RCC 7860 (cell line): Measurements from ENCODE around the gene SMAD6.

ENCODE experiments used
- DNase-seq: peaks from one replicate; pipeline ENCODE4 v3.0.0-alpha.2; 2015; ENCODE audit warnings: low spot score
- FAIRE-seq: peaks from 2 replicates; lab custom pipeline; 2012; peaks lifted over from hg19 to GRCh38; lab: Jason Lieb, UNC

Gene SMAD6

DNA sequence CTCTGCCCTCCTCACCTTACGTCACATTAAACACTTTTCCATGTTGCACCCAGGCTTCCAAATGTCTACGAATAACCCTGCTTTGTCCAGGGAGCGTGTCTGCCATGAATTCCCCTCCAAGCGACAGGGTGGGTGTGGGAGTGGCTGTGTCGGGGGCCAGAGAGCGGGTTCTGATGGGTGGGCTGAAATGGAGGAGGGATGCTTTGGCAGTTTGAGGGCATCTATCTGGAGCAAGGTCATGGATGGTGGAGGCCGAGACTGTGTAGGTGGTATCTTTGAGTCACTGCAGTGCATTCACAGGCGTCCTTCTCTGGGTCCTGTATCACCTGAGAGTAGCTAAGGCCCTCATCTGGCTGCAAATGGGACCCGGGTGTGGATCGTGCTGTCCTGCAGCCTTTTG, 36.6 kb downstream of the SMAD6 start:
- DNase-seq (no peak), FAIRE-seq (no peak)

DNA sequence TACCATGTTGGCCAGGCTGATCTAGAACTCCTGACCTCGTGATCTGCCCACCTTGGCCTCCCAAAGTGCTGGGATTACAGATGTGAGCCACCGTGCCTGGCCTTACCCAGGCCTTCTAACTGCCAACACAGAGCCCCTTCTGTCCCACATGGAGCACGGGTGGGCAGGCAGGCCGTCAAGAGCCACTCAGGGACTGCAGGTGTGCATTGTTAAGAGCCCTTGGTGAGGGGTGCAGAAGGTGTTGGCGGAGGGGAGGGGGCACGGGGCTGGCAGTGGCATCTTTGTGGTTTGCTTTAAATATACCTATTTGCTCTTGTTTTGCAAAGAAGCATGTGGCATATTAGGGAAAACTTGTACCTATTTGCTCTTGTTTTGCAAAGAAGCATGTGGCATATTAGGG, 37.3 kb downstream of the SMAD6 start:
- FAIRE-seq (no peak), DNase-seq (no peak)

DNA sequence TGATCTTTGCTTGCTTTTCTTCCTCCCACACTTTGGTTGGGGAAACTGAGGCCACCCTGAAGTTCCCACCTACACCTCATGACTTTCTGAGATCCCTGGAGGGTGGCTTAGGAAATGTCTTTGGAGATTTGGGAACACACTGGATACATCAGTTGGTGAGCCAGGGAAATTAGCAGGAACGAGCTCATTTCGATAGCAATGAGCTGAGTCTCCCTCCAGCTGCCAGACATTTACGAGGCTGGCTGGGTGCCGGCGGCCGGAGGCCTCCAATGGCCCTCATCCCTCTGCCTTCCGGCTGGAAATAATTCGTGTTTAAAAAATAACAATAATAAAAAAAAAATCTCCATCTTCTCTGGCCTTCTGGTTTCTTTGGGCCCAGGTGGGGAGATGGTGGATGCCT, 38.8 kb downstream of the SMAD6 start:
- no peak for FAIRE-seq
- no peak for DNase-seq

DNA sequence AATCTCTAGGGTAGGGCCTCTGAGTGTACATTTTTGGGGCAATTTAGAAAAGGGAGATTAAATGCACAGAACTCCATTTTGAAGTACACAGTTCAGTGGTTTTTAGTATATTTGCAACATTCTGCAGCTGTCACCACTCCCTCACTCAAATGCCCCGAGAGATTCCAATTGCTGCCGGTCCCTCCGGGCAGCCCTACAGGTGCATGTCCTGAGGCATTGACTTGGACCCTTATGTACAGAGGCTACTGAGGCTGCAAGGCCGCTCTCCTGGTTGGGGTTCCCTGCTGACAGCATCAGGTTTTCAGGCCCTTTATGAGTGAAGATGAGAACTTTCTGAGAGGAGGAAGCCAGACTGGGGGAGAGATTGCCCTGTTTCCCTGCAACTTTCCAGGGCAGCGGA, 39.6 kb downstream of the SMAD6 start:
- DNase-seq, result no peak
- no peak for FAIRE-seq

DNA sequence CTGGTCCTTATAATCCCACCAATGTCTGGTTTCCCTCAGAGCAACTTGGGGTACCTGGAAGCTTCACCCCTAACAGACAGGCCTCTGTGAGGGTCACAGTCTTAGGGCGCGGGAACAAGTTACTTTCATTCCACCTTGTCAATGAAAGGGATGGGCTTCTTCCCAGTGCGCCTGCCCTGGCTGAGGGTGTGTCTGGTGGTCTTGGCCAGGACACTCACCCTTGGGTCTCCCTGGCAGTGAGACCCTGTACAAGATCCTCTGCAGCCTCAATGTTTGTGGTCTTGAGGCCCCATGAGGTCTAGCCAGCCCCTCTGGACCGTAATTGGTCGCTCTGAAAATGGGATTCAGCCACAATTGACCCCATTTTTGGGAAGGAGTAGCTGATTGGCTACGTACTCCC, 40.2 kb downstream of the SMAD6 start:
- DNase-seq (no peak), FAIRE-seq (no peak)

DNA sequence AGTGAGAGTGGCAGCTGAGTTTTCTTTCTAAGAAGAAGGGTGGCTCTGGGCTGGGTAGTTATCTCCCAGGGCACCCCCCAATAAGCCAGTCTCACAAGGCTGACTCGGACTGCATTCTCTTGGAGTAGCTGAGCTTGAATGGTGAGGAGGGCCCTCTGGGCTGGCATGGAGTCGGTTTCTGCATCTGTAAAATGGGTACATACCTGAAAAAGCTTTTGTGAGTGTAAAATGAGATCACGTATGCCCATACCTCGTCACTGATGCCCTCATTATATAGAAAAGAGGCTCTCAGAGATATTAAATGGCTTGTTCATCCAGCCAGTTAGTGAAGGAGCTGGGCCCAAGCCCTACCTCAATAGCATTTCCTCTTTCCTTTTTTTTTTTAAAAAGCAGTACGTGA, 41.2 kb downstream of the SMAD6 start:
- DNase-seq (no peak), FAIRE-seq (no peak)

DNA sequence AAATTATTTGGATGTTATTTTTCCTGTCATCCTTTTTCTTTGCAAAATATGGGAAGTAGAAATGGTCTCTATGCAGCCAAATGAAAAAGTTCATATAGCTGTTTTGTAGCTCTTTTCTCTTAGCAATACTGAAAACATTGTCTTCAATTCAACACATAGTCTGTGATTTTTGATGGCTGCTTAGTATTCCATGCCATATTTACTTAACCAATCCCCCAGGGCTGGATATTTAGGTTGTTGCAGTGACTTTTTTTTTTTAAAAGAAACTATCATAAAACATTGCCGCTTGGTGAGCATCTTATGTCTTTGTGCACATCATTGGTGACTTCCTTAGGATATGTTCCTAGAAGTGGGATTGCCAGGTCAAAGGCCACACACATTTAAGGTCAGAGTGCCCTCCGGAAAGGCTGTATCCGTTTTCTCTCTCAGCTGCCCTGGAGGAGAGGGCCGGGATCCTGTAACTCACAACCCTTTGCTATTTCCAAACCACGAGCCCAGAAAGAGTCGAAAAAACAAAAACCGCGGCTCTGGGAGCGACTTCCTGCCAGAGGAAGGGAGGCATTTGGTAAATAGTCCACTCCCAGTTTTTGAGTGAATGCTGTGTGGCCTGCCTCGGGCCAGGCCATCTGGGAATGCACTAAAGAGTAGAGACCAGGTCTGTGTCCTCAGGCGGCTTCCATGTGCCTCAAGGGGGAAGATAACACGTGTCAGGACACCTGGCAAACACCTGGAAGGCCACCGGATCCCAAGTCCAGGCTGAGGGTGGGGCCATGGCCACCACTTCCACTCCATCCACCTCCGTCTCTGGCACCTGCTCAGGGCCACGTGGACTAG, 41.9 kb downstream of the SMAD6 start:
- DNase-seq (no peak), FAIRE-seq (no peak)

DNA sequence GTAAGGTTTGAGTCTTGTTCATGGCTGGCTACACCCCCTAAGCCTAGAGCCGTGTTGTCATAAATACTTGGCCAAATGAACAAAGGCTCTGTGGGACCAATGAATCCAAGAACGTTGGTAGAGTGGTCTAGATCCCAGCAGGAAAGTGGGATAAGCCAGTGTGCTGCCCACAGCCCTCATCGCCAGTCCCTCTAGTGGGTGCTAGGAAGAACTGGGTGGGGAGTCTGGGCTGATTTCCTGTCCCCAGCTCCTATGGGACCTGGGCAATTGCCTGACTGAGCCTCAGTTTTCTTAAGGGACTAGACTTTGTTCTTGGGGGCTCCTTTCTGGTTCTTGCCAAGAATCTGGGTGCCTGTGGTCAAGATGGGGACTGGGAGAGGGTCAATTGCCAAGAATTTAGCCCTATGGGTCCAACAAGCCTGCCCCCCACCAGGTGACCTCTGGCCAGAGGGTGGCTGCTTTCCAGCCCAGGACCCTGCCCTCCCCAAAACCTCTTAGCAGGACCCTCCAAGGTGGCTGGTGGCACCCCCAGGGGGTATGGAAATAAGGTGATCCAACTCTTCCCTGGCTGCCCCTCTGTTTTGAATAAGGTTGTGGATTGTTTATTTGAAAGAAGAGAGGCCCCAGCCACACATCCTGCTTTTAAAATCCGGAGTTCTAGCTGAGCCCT, 42.7 kb downstream of the SMAD6 start:
- DNase-seq (no peak), FAIRE-seq (no peak)

DNA sequence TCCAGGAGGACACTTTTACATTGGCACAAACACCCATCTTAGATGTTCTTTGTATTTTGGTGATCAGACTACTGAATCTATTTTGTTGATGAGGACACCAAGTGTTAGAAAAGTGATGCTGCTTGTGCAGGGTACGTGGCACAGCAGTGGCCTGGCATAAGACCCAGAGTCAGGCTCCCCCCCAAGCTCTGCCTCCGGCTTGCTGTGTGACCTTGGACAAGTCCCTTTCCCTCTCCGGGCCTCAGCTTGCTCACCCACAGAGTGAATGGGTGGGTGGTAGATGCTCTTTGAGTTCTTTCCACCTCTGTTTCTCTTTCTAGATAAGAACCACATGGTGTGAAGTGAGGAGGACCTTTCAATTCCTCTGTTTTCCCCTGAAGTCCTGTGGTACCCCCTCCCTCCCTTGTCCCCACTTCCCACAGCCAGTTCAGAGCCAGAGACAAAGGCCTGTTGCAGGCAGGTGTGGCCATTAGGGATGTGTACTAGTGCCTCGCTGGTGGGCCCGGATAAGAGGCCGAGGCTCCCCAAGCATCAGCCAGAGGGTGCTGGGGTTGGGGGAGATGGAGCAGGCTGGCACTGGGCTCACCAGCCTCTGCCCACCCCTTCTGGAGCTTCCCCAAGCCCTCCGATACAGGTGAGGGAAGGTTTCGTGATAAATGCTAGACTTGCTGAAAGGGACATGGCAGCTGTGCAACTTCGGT, 43.6 kb downstream of the SMAD6 start:
- FAIRE-seq (no peak), DNase-seq (no peak)

DNA sequence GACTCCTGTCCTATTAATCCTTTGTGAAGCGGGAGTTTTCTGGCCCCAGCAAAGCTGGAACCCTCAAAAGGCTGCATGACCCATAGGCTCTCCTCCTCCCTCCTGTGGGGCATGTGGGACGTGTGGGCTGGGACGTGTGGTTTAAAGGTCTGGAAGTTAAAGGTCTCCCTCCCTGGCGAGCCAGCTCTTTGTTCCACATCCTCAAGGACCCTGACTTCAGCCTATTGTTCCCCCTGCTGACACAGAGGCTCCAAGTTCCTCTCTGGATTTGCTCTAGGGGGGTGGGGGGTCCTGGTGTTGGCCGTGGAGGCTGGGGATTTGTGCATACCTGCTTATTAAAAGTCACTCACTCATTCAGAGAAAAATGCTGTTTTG, 44.2 kb downstream of the SMAD6 start:
- no peak for DNase-seq
- no peak for FAIRE-seq

DNA sequence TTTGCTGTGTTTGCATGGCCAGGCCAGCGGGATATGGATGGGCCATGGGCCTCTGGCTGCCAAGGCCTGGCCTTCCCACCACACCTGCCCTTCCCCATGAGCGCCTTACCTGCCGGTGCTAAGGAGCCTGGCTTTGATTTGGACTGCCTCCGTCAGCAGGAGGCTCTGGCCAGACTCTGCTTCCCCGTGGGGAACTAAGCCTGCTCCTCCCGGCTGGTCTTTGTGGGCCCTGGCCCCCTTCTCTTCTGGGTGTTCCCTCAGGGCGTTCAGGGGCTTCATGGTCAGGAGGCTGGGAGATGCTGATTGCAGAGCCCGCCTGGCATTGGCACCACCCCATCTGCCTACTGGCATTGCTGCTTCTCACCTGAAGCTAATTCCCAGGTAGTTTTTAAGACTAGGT, 45.2 kb downstream of the SMAD6 start:
- DNase-seq, result no peak
- FAIRE-seq, result no peak

DNA sequence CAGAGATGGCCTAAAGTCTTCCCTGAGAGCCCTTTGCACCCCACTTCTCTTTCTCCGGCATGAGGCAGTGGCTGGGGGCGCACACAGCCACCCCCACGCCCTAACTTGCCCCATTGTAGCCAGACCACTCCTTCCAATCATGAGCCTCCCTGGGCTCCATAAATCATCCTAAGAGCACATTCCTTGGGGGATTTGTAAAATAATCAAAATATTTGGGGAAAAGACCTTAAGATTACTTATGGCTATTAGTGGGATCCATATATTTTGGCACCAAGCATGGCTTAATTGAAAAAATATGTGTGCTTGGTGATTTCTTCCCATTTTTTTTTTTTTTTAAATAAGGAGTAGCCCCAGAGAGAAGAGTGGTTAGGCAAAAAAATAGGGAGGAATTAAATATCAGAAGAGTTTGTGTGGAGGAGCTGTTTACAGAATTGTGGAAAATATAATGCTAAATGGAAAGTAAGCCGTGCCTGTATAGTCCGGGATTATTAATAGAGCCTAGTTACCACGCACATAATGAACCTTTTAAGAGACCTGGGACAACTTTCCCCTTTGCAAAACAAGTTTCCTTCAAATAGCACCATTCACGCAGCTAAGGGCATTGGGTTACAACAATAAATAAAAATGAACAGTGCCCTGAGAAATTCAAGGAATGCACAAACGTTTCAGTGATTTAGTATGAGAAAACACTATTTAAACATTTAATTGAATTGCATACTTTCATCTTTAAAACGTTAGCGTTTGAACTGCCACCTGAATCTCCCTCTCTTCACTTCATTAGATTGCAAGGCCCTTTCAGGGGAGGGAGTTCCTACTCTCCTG, 46.1 kb downstream of the SMAD6 start:
- no peak for DNase-seq
- no peak for FAIRE-seq

DNA sequence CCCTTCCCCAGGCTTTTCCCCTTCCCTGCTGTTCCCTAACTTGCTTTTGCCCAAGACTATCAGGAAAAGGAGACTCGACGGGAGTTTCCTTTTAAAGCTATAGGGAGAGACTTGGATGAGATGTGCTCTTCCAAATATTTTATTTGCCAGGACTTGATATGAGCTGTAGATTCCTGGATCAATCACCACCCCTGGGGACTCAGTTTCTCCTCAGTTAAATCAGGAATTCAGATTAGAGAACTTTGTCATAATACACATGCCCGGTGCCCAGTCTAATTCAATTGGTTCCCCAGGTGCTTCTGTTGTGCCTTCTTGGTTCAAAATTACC, 46.6 kb downstream of the SMAD6 start:
- FAIRE-seq (no peak), DNase-seq (no peak)

DNA sequence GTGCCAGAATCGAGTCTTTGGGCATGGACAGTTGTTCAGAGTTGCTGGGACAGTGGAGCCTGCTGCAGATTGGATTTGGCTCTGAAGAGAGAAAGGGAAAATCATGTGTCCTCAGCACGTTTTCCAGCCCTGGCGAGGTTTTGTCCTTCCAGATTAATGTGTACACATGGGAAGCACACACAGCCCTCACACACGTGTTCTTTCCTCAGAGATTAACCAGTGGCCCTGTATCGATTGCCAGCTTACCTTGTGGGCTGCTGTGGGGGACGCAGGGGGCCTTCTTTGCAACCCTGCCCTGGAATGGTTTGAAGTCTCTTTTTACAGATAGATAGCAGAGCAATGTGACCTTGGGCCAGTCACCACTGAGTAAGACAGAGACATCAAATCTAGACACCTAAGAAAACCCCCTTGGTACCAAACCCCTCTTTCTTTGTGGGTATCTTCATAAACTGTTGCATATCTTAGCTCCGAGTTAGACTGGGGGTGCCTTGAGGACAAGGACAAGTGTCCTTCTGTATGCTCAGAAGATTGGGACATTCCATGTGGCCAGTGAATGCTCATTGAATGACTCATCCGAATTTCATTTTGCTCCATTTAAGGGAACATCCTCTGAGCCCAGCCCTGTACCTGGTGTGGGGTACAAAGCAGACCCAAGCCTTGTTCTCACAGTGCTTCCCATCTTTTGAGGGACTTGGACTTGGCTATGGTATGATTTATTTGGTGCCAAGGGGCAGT, 48.0 kb downstream of the SMAD6 start:
- DNase-seq (peak; percentile 36), FAIRE-seq (no peak)

DNA sequence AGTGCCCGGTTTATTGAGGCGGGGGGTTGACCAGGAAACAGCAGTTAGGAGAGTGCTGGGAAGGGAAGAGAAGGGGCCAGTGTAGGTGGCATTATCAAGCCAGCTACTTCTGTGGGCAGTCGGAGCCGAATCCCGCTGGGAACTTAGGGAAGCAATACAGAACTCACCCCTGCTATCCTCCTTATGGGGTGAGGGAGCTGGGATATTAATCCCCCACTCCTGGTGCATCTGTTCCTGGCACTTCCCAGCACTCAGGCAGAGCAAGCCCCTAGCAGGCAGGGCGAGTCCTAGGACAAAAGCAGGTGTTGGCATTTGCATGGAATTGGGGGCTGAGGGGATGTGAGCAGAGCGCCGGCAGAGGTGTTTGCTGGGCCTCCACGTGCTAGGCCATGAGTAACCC, 48.6 kb downstream of the SMAD6 start:
- no peak for DNase-seq
- FAIRE-seq, result no peak

DNA sequence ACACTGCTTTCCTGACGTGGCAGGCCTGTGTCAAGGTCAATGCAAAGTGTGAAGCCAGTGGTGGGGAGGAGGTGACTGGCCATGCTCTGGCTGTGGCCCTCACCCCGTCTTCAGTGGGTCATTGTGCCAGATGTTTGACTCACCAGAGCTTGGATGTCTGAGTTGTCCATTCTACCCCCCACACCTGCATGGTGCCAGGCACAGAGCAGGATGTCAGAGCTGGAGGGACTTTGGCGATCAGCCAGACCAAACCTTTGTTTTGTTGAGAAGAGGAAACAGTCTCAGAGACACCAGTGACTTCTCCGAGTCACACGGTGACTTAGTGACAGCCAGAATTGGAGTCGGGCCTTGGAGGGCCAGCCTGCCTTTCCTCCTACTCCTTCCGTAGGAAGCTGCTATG, 49.5 kb downstream of the SMAD6 start:
- FAIRE-seq (peak; percentile 64), DNase-seq (peak; percentile 91)

DNA sequence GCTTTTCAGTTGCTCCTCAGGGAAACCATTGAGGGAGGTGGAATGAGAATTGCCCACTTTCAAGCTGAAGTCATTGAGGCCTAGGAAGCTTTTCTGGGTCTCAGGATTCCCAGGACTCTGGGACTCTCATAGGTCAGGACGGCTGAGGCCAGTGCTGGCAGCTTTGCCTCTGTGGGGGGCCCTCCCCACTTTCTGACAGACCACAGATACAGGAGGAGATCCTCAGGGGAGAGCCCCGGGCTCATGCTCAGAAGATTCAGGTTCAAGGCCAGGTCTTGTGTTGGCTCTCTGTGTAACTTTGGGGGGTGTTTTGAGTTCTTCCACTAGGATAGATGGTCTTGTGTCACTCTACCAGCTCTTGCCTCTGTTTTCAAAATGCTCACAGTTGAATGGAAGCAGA, 50.0 kb downstream of the SMAD6 start:
- FAIRE-seq, result no peak
- DNase-seq, result no peak

DNA sequence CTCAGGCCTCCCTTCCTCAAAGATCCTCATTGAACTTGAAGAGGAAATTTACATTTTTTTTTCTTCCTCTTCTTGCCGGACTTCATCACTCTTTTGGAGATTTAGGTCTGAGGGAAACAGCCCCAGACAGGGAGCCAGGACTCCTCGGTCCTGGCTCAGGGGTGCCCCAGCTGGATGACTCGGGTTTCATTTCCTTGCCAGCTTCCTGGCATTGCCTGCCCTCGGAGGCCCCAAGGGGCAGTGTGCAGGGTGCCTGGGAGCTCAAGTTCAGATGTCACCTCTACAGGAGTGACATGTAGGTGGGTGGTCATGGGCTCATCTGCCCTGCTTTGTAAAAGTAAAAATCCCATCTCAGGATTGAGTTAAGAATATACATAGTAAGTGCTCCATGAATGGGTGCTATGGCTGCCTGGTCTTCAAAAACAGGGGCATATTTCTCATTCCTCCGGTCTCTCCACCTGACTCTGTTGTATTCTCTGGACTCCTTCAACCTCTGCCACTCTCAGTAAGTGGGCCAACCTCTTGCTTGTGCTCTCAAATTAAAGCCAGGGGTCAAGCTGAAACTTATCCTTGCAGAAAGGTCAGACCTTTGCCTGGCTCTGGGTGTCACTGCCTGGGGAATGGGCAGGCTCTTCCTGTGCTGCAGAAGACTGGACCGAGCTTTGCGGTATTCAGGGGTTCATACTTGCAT, 51.8 kb downstream of the SMAD6 start:
- DNase-seq (no peak), FAIRE-seq (no peak)

DNA sequence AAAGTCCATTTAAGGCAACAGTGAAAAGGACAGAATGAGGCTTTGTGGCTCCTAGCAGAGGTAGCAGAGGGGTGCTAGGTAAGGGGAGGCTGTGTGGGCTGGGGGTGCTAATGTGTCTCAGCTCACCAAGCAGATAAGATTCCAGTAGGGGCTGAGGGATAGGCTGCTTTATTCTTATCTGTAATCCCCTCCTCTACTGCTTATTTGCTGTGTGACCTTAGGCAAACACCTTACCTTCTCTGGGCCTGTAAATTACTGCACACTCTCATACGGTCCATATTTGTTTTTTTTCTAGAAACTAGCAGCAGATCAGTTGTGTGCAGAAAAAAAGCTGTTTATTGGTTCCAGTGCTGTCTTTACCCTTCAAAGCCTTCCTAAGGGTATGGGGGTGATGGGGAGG, 52.8 kb downstream of the SMAD6 start:
- DNase-seq (no peak), FAIRE-seq (no peak)
